H7 (cell line): ENCODE data around the gene MRPL58. TPM values are rescaled to one million over a fixed set of nuclear protein-coding genes. Genes with fewer than 3 reads are reported as not detected.
"Not testable (repeated sequence)": the region's sequence is repeated elsewhere in the genome, so short reads cannot be mapped to it uniquely, and the experiment has no call there.

ENCODE experiments used
- DNase-seq: peaks from one replicate; pipeline ENCODE4 v3.0.0; 2012
- H3K27me3 ChIP-seq: 2 replicates; pipeline ENCODE4 v1.6.0; 2011; ENCODE audit warnings: mild to moderate bottlenecking, low read length; ENCODE audit not compliant: control insufficient read depth, insufficient read depth
- H3K36me3 ChIP-seq: replicated peaks from 2 replicates; pipeline ENCODE4 v1.5.1; 2011; ENCODE audit warnings: low read length; ENCODE audit not compliant: control insufficient read depth, insufficient read depth
- H3K4me3 ChIP-seq: 2 replicates; pipeline ENCODE4 v1.5.1; 2011; ENCODE audit warnings: low read depth, mild to moderate bottlenecking, control low read depth, low read length, moderate library complexity; ENCODE audit not compliant: insufficient read depth
- total RNA-seq: library from RNA; depleted of rRNA; stranded (reverse); fragments of >200 nt; shearing (Covaris generic); gene quantifications from 2 replicates; pipeline ENCODE4 v1.2.3, GENCODE V29; 2014

The MRPL58 gene
- total RNA-seq, 1 experiment from 2014 or later = 68.4 TPM

DNA sequence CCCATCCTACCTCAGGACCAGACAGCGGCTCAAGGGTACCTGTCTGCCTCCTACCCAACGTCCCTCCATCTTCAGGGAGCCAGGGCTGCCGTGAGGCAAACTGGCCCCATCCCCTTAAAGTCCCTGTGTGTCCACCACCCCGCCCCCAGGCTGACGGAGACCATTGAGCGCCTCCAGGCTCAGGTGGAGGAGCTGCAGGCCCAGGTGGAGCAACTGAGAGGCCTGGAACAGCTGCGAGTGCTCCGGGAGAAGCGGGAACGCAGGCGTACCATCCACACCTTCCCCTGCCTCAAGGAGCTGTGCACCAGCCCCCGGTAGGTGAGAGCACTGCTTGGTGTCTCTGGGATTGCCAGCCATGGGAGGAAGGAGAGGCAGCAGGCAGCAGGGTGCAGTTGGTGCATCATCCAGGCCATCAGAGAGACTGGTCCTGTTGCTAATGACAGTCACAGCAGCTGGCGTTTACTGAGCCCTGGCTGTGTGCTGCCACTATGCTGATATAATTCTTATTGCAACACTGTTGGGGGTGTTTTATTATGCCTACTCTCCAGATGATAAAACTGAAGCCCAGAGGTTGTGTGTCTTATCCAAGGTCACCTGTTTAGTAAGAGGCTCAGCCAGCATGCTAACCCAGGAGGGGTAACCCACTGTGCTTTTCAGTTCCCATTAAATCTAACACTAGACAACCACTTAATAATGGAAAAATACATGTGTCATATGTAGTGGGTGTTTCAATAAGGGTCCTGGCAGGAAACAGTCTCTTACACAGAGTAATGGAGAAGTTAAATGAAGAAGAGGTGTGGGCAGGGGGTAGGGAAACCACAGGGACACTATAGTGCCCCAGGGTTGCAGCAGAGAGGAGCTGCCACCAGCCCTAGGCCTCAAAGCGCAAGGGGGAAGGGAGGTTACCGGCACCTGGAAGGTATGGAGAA is 10.3 kb upstream of the MRPL58 start:
- Histone ChIP-seq H3K4me3 (no peak overlapping the region), H3K27me3 (no peaks in the 10 kb centered on the region), H3K36me3 (peaks cover 3% of the 10 kb centered on the region)
- DNase-seq = peak; percentile 32

DNA sequence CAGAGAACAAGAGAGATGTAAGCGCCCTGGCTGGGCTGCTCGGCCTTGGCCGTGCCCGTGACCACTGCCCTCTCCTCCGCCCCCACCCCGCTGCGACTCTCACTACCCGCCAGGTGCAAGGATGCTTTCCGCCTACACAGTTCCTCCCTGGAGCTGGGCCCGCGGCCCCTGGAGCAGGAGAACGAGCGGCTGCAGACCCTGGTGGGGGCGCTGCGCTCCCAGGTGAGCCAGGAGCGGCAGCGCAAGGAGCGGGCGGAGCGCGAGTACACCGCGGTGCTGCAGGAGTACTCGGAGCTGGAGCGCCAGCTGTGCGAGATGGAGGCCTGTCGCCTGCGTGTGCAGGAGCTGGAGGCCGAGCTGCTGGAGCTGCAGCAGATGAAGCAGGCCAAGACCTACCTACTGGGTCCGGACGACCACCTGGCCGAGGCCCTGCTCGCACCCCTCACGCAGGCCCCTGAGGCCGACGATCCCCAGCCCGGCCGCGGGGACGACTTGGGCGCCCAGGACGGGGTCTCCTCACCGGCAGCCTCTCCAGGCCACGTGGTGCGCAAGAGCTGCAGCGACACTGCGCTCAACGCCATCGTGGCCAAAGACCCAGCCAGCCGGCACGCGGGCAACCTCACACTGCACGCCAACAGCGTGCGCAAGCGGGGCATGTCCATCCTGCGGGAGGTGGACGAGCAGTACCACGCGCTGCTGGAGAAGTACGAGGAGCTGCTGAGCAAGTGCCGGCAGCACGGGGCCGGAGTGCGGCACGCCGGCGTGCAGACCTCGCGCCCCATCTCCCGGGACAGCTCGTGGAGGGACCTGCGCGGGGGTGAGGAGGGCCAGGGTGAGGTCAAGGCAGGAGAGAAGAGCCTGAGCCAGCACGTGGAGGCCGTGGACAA is 9.2 kb upstream of the MRPL58 start:
- Histone ChIP-seq H3K36me3 (peaks cover 3% of the 10 kb centered on the region), H3K27me3 (no peaks in the 10 kb centered on the region), H3K4me3 (no peak overlapping the region)
- DNase-seq = peak; percentile 74

DNA sequence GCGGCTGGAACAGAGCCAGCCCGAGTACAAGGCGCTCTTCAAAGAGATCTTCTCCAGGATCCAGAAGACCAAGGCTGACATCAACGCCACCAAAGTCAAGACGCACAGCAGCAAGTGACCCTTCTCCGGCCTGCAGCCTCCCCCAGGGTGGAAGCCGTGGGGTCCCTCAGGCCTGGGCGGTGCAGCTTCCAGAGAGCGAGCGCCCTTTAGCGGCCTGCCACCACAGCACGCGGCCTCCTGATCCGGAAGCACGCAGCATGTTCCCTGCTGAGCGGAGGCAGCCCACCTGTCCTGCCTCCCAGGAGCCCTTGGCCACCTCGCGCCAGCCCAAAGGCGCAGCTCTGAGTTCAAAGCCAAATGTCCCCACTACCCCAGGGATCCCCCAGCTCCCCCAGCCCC is 8.5 kb upstream of the MRPL58 start:
- Histone ChIP-seq H3K27me3 (no peaks in the 10 kb centered on the region), H3K36me3 (peaks cover 3% of the 10 kb centered on the region), H3K4me3 (no peak overlapping the region)
- DNase-seq = peak; percentile 49

DNA sequence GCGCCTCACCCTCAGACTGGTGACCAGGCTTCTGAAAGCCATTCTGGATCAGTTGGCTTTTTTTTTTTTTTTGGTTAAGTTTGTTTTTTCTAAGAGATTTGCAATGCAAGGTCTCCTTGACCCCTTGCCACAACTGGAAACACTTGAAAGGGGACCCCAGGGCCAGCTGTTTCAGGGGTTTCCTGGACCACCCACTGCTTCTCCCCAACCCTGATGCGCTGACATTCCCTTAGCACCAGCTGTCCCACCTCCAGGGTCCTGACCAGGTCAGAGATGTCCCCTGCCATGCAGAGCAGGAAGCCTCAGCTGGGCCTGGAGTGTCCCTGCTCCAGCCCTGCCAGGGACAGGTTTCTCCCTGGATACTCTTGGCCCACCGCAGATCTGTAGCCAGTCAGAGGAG is 8.1 kb upstream of the MRPL58 start:
- no peak for DNase-seq
- Histone ChIP-seq H3K27me3 (no peaks in the 10 kb centered on the region), H3K4me3 (no peak overlapping the region), H3K36me3 (peaks cover 3% of the 10 kb centered on the region)

DNA sequence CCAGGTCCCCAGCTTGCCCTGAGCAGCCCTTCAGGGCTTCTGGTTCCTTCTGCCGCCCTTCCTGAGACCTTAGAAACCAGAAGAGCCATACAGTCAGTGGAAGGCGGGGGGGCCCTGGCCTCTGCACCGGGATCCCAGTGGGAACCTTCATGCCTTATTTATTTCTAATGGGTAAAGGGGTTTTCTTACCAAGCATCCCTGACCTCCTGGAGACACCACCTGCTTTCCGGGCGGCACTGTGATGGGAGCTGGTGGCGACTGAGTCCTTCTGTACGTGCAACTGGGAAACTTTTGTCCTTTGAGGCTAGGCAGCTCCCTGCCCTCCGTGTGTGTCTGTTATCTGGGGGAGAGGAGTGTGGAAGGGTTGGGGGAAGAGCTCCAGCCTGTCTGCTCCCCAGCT is 7.2 kb upstream of the MRPL58 start:
- Histone ChIP-seq H3K4me3 (no peak overlapping the region), H3K36me3 (peaks cover 3% of the 10 kb centered on the region), H3K27me3 (no peaks in the 10 kb centered on the region)
- DNase-seq = no peak

DNA sequence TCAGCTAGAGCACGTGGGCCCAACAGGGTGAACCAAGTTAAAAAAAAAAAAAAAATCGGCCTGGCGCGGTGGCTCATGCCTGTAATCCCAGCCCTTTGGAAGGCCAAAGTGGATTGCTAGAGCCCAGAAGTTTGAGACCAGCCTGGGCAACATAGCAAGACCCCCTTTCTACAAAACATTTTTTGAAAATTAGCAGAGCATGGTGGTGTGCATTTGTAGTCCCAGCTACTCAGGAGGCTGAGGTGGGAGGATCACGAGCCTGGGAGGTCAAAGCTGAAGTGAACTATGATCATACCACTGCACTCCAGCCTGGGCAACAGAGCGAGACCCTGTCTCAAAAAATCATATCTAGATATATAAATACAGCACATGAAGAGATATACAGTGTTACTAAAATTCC is 6.4 kb upstream of the MRPL58 start:
- H3K27me3 ChIP-seq, DNase-seq, H3K36me3 ChIP-seq, H3K4me3 ChIP-seq: not testable (repeated sequence)

DNA sequence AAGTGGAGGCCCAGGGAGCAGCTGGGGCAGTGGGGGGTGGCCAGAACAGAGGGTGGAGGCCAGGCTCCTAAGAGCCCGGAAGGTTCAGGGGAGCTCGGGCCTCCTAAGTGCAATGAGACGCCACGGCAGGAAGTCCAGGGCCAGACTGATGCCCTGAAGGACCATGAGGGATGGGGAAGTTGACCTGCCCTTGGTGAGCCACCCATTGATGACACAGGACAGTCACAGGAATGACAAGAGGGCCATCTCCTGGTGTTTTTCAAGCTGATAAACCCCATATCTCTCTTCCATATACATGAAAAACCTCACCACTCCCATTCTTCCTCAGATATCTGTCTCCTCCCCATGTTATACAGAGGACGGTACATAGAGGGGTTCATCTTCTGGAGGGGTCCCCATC is 5.8 kb upstream of the MRPL58 start:
- DNase-seq = no peak
- Histone ChIP-seq H3K27me3 (no peaks in the 10 kb centered on the region), H3K36me3 (peaks cover 3% of the 10 kb centered on the region), H3K4me3 (no peak overlapping the region)

DNA sequence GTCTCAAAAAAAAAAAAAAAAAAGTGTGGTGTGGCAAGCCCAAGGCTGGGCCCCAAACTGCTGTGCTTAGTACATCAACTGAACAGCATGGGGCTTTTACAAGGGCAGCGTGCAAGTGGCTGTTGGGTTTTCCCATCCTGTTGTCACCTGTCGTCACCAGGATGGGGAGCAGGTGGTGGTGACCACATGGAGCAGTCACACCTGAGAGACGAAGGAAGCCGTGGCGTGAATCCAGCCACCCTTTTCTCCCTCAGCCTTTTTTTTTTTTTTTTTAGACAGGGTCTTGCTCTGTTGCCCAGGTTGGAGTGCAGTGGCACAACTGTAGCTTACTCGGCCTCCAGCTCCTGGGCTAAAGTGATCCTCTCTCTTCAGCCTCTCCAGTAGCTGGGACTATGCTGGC is 4.1 kb upstream of the MRPL58 start:
- no peak for DNase-seq
- H3K36me3 ChIP-seq = no peaks in the 10 kb centered on the region; the same call in 1 of the 2 replicates
- H3K27me3 ChIP-seq = no peaks in the 10 kb centered on the region
- no peak overlapping the region for H3K4me3 ChIP-seq

DNA sequence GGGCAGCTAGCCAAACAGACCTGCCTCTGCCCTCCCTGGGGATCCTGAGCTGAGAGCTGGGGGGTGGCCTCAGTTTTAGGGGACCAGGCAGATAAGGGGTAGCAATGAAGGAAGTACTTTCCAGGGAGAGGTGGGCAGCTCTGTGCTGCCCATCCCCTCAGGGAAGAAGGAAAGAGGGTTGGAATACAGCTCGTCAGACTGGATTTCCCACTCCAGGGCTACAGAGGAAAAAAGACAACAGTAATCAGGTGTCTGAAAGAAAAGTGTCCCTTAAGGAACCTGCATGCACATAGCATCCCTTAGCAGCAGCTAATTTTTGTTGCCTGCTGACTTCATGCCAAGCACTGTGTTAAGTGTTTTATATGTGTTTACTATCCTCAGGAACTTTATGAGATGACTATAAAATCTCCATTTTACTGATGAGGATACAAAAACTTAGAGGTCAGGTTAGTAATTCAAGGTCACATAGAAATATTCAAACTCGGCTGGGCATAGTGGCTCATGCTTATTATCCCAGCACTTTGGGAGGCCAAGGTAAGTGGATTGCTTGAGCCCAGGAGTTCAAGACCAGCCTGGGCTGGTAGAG is 3.2 kb upstream of the MRPL58 start:
- Histone ChIP-seq H3K4me3 (no peak overlapping the region), H3K27me3 (no peaks in the 10 kb centered on the region)

DNA sequence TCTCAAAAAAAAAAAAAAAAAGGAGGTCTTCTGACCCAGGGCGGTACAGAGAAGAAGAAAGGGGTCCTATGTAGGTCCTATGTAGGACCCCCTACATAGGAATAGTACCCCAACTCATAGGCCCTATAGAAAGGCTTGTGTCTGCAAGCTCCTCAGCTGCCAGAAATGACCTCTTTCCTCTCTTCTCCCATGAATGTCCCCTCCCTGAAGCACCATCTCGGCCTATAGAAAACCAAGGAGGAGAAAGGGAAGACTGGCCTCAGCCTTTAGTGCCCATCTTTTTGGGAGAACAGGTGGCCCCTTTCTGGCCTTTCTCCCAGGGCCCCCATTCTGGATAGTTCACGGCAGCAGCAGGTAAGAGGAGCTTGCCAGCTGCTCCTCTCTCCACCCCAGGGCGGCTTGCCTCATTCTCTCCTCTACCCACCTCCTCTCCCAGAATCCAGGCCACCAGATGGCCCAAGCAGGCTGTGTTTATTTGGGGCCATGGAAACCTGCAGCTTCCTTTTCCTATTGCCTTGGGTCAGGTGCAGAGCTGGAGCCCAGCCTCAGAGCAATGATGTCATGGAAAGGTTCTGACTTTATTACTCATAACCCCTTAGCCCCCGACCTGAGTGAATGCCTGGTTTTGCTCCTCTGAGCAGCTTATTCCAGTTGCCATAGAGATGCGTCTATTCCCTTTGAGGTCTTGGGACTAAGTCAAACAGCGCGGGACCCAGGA is 1.6 kb upstream of the MRPL58 start:
- H3K27me3 ChIP-seq = no peaks in the 10 kb centered on the region
- no peak overlapping the region for H3K4me3 ChIP-seq
- H3K36me3 ChIP-seq = no peaks in the 10 kb centered on the region
- peak; percentile 65 for DNase-seq

More for the DNA sequence above, 3.2 kb upstream of the MRPL58 start:
- peak; percentile 37 for DNase-seq
- H3K36me3 ChIP-seq = no peaks in the 10 kb centered on the region; the same call in 1 of the 2 replicates

DNA sequence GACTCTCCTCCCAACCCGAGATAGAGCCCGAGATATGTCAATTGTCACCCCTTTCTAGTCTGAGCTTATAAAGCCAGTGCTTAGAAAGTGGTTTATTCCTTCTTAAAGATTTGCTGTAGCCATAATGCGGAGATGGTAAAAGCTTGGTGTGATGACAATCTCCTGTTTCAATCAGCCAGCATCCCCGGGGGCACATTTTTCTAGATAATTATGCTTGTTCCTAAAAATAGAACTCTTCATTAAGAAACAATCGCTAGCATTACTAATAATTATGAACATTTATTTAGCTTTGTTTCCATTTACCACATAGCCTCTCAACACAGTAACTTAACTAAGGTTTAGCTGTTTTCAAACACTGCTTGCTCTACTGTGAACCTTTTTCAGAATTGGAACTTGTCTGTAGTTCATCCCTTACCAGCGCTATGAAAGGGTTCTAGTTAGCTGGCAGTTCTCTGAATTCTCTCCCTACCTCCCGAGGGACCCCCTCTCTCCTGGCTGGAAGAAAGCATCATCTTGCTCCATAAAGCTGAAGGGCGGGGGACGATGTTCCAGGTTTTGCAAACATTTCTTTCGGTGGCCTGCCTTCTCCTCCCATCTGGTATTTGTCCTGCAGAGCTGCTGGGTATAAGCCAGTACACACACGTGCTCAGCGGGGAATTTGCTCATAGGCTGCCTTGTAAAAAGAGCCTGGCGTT is 922 bp upstream of the MRPL58 start:
- Histone ChIP-seq H3K4me3 (peak overlapping the region; percentile 96), H3K36me3 (no peaks in the 10 kb centered on the region; the same call in 1 of the 2 replicates), H3K27me3 (no peaks in the 10 kb centered on the region)
- peak; percentile 52 for DNase-seq

DNA sequence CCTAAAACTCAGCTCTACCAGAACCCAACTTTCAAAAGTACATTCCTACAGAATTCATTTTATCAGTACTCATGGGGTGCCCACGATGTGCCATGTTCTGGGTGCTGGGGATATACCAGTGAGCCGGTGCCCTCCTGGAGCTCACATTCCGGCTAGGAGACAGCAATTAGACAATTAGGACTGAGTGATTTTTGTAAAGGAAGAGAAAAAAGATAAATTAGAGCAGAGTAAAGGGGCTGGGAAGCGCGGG is 449 bp upstream of the MRPL58 start:
- DNase-seq = no peak
- no peaks in the 10 kb centered on the region; the same call in 1 of the 2 replicates for H3K36me3 ChIP-seq
- no peaks in the 10 kb centered on the region for H3K27me3 ChIP-seq

DNA sequence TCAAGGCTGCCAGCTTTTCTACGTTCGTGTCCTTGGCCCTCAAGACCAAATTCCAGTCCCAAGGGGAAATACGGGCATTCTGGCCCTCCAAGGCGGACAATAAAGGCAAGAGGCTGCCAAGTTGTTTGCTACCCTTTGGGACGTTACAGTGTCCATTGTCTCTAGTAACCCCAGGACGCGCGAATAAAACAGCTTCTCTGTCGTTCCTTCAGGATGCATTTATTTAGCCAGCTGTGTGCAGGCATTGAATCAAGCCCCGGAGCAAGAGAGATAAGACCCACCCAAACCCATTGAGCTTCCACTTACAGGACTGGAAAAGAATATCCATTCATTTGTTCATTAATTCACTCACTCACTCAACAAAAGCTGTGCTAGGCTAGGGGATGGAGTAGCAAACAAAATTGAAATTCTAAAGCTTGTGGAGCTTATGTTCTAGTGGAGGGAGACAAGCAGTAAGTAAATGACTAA is 656 bp downstream of the MRPL58 start:
- Histone ChIP-seq H3K27me3 (no peaks in the 10 kb centered on the region), H3K4me3 (peak overlapping the region; percentile 96), H3K36me3 (no peaks in the 10 kb centered on the region; the same call in 1 of the 2 replicates)
- no peak for DNase-seq

More for the DNA sequence above, 449 bp upstream of the MRPL58 start:
- peak overlapping the region; percentile 96 for H3K4me3 ChIP-seq
